Measurements from ENCODE around the gene HOXC11. TPM values are rescaled to one million over a fixed set of nuclear protein-coding genes. Genes with fewer than 3 reads are reported as not detected.

HOXC11 gene
- total RNA-seq, 1 donor from 2014 or later, result not detected

- no peak for ATAC-seq (ENCODE audit: poor library complexity)
- intact Hi-C loops (cut with DNase I), result no loop called here
- DNase-seq, result no peak
Observed at GRCh38 chr12:53941187-53941586, 31.7 kb upstream of the HOXC11 start.

GRCh38 chr12:53941750-53942149 lies 31.2 kb upstream of the HOXC11 start:
- intact Hi-C loops (cut with DNase I), result no loop called here
- no peak for DNase-seq
- ATAC-seq (ENCODE audit: poor library complexity), result no peak

- intact Hi-C loops (cut with DNase I), result no loop called here
- ATAC-seq (ENCODE audit: poor library complexity) (no peak), DNase-seq (no peak)
Observed at GRCh38 chr12:53942467-53942997, 30.4 kb upstream of the HOXC11 start.

GRCh38 chr12:53944209-53944608 lies 28.7 kb upstream of the HOXC11 start:
- intact Hi-C loops (cut with DNase I), result no loop called here
- ATAC-seq (ENCODE audit: poor library complexity) (no peak), DNase-seq (no peak)

DNA sequence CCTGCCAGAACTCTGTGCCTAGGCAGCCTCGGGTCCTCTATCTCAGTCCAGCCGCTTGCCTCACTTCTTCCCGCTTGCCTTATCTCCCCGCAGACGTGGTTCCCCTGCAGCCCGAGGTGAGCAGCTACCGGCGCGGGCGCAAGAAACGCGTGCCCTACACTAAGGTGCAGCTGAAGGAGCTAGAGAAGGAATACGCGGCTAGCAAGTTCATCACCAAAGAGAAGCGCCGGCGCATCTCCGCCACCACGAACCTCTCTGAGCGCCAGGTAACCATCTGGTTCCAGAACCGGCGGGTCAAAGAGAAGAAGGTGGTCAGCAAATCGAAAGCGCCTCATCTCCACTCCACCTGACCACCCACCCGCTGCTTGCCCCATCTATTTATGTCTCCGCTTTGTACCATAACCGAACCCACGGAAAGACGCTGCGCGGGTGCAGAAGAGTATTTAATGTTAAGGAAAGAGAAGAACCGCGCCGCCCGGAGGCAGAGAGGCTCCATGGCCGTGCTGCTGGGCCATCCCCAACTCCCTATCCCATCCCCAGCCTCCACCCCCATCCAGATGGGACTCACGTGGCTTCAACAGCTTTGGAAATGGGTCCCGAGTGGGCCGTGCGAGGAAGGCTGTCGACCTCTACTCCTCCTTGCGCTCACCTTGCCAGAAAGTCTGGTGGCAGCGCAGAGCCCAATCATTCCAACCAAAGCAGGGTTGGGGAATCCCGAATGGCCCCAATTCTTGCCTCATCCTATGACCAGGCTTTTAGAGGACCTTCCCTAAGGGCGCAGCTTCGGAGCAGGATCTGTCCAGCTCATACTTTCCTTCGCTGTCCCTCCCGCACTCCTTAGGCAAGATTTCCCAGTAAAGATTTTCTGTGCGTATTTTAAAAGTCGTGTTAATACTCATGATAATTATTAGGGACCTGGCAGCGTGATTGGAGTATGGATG lies 27.7 kb upstream of the HOXC11 start:
- ATAC-seq (ENCODE audit: poor library complexity) (no peak), DNase-seq (no peak)
- intact Hi-C loops (cut with DNase I), result no loop called here

DNA sequence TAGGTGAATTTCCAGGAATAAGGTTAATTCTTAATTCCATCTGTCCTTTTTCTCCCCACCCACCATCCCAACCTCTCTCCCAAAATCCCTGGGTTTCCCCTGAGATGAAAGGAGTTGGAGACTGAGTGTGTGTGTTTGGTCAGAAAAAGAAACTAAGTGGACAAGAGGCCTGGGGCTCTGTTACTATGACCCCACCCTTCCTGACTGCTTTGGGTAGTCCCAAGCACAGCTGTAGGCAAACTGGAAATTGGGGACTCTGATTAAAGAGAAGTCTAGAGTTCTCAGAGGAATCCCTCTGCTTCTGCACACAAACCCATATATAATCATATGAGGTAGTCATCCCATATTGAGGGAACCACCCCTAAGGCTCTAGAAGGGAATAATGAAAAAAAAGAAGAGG lies 25.2 kb upstream of the HOXC11 start:
- no peak for ATAC-seq (ENCODE audit: poor library complexity)
- no peak for DNase-seq
- intact Hi-C loops (cut with DNase I), result no loop called here

- no peak for DNase-seq
- ATAC-seq (ENCODE audit: poor library complexity), result no peak
- intact Hi-C loops (cut with DNase I), result no loop called here
Observed at GRCh38 chr12:53948650-53949593, 24.0 kb upstream of the HOXC11 start.

DNA sequence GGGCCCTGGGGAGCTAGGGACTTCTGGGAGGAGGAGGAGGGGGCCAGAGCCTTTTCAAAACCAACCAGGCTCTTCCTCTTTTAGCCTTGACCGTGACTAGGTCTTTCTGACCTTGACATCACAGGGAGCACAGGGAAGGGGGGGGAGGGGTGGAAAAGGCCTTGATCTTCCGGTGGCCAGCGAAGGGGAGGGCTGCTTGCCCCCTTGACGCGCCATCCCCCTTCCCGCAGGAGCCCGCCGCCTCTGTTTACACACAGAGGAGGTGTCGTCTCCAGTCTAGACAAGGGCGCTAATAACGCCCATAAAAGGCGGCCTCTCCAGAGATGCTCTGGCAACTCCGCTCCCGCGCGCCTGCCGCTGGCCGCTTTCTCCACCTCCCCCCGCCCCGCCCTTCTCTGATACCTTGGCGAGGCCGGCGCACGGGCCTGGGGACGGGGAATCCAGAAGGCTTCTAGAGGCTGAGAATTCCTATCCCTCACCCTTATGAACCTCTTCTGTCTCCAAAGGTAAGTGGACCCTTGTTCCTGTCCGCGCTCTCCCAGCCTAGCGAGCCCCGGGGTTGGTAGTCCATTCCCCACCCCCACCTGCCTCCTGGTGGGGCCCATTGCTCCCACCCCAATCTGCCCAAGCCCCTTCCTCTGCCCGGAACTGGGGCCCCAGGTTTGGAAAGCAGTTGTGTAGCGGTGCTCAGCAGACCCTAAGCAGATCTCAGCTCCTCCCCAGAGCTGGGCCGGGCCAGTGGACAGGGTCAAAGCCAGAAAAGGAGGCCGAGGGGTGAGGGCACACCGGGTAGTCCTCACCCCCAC lies 23.1 kb upstream of the HOXC11 start:
- ATAC-seq (ENCODE audit: poor library complexity), result no peak
- no peak for DNase-seq
- intact Hi-C loops (cut with DNase I), result no loop called here

DNA sequence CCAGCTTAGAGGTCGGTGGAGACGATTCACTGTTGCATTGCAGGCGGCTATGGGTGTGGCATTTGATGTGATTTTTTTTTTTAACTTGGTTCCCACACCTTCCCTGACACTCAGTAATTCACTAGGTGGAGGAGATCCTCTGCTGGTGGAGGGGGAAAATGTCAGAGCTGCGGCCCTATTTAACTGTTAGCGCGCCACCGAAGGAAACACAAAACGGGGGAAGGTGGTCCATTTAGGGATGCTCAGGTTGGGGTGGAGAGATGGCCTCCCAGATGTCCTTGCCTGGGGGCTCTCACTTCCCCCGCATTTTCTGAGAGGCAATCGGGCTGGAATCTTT lies 22.5 kb upstream of the HOXC11 start:
- intact Hi-C loops (cut with DNase I), result no loop called here
- ATAC-seq (ENCODE audit: poor library complexity) (no peak), DNase-seq (no peak)

- intact Hi-C loops (cut with DNase I), result no loop called here
- no peak for ATAC-seq (ENCODE audit: poor library complexity)
- no peak for DNase-seq
Observed at GRCh38 chr12:53950789-53951576, 21.9 kb upstream of the HOXC11 start.

- intact Hi-C loops (cut with DNase I), result no loop called here
- no peak for ATAC-seq (ENCODE audit: poor library complexity)
- no peak for DNase-seq
Observed at GRCh38 chr12:53951577-53952334, 21.2 kb upstream of the HOXC11 start.

DNA sequence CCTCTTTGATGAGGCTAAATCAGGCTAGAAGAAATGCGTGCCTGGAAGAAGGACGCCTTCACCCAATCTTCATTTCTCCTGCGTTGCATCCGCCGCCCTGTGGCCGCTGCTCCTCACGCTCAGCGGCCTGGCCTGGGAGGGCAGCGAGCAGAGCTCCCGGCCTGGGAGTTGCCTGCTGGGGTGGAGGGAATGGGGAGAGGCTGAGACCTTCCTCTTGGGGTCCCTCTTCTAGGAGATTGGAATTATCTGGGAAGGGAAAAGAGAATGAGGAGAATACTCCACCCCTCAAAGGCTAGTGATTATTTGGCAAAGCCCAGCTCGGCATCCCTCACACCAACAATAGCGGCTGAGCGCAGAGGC lies 20.6 kb upstream of the HOXC11 start:
- no peak for DNase-seq
- no peak for ATAC-seq (ENCODE audit: poor library complexity)
- intact Hi-C loops (cut with DNase I), result no loop called here

DNA sequence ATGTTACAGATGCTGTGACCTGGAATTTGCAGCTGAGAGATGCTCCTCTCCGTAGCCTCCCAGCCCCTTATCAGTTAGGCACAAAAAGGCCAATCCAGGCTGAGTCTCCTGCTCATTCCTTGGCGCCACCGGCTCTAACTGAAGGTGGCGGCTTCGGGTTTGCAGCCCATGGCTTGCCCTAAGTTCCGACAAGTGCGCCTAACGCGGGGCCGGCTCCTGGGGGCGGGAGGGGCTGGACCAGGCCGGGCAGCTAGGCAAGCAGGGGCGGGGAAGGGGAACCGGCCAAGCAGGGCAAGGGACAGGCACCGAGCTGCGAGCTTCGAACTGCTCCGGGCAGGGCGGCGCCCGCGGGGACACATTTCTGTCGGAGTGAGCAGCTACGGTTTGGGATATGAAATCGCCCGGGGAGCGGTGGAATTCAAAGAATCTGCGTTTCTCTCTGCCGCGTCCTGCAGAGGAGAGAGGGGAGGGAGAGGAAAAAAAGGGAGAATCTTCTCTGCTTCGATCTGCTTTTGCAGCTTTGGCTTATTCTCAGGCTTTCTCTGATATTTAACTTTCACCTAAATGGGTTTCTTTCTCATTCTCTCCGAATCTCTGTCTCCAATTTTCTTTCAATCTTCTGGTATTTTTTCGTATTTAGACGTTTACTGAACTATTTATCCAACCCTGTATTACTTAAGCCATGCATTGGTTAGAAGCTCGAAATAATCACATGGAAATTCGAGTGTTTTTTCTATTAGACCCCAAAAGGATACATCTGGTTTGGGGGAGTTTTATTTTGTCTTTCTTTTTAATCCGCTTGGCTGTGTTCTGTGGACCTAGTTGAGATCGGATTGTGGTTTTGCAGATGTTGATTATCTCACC lies 19.8 kb upstream of the HOXC11 start:
- ATAC-seq (ENCODE audit: poor library complexity), result no peak
- intact Hi-C loops (cut with DNase I), result no loop called here

DNA sequence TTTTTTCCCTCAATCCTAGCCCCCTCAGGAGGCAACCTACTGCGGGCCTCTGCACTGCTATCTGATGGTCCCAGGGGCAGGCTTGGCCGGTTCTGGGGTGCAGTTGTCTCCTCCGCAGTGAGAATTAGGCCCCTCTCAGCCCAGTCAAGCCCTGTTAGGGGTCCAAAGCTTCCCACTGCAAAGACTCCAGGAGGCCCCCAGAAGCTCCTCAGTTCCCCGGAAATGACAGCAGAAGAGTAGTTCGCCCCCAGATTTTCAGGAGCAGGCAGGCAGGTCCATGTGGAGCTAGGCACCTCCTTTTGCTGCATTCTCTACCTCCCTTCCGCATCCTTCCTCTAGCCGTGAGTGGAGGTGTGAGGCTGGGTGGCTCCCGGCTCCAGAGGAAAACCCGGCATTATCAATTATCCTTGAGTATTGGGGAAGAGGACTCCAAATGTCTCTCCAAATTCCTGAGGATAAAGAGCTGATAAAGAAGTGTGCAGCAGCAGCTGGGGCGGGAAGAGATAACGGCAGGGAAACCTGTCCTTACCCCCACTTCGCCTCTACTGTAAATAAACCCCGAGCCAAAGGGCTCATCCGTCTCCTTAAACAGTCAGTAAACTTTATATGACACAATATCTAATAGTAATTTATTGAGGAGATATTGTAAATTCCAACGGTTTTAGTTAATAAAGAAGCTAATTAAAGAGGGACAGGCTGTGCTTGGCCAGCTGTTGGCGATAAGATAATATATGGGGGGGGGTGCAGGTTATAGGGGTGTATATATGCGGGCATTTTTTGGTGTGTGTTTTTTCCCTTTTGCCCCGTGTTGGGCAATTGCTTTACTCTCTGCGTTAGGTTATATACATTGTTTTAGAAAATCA lies 18.9 kb upstream of the HOXC11 start:
- no peak for DNase-seq
- intact Hi-C loops (cut with DNase I), result no loop called here
- ATAC-seq (ENCODE audit: poor library complexity), result no peak

More for the DNA sequence above, 19.8 kb upstream of the HOXC11 start:
- DNase-seq, result no peak

DNA sequence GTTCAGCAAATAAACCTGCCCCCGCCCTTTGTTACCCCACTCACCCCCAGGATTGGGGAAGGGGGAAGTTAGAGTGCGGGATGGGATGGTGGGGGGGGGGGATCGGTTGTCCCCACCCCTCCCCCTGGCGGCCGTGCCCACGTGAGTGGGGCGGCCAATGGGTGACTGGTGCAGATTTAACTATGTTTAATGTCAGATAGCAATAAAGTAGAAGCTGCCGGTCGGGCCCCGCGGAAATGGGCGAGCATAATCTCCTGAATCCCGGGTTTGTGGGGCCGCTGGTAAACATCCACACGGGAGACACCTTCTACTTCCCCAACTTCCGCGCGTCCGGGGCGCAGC lies 18.3 kb upstream of the HOXC11 start, which contains the start of gene HOXC12:
Gene HOXC12 (plus strand): TSS at position 210 of the 342 bp plus-strand sequence. CDS start 27 bp downstream, at position 237.
- intact Hi-C loops (cut with DNase I), result no loop called here
- ATAC-seq (ENCODE audit: poor library complexity) (no peak), DNase-seq (no peak)

All from Right ventricle myocardium superior (tissue), 1 donor.